Uterus (tissue), 4 donors: Measurements from ENCODE around the gene PRKG1. TPM values are rescaled to one million over a fixed set of nuclear protein-coding genes. Genes with fewer than 3 reads are reported as not detected.
"Not testable (repeated sequence)": the region's sequence is repeated elsewhere in the genome, so short reads cannot be mapped to it uniquely, and the experiment has no call there.

ENCODE experiments used
- DNase-seq, 2 donors: peaks; one replicate each; pipeline ENCODE4 v3.0.0-alpha.2; 2019 to 2020
- H3K27ac ChIP-seq, 2 donors: fragments of 200-600 bp; sonication (generic); 1 replicate in 1 of 2; 2 replicates in 1 of 2; pipeline ENCODE4 v1.5.1; 2016 to 2018
- H3K27me3 ChIP-seq, 2 donors: fragments of 200-600 bp; sonication (generic); one replicate each; pipeline ENCODE4 v1.5.1; 2018 to 2019; ENCODE audit warnings: control low read depth in 1 of 2
- H3K36me3 ChIP-seq, 2 donors: fragments of 200-600 bp; sonication (generic); one replicate each; pipeline ENCODE4 v1.5.1; 2019; ENCODE audit warnings: control low read depth in 1 of 2
- H3K4me1 ChIP-seq, 2 donors: fragments of 200-600 bp; sonication (generic); one replicate each; pipeline ENCODE4 v1.5.1; 2018 to 2019; ENCODE audit warnings: control low read depth in 1 of 2
- H3K4me3 ChIP-seq, 2 donors: fragments of 200-600 bp; sonication (generic); 1 replicate in 1 of 2; 2 replicates in 1 of 2; pipeline ENCODE4 v1.5.1; 2018 to 2019; ENCODE audit warnings: mild to moderate bottlenecking in 1 of 2
- H3K9me3 ChIP-seq, 2 donors: fragments of 200-600 bp; sonication (generic); one replicate each; pipeline ENCODE4 v1.5.1; 2019; ENCODE audit warnings: control low read depth in 1 of 2
- POLR2A ChIP-seq, 2 donors: fragments of 450-650 bp; IDR thresholded peaks; one replicate each; pipeline ENCODE4 v1.6.1; 2016; ENCODE audit warnings: antibody characterized with exemption in 2 of 2, mild to moderate bottlenecking in 1 of 2, moderate library complexity in 1 of 2
- intact Hi-C: fragments of 100-400 bp; cut with DNase I; formaldehyde crosslinking; loops from one replicate; pipeline ENCODE4 v1.15.1; 2023; ENCODE audit warnings: low total_unique reads
- total RNA-seq, 4 donors: library from RNA; depleted of rRNA in 3 of 4; stranded (reverse); fragments of >200 nt in 3 of 4; gene quantifications; one replicate each; pipeline versions ENCODE4 v1.1.0 to v1.2.4, GENCODE V29; 2014 to 2023
- TF ChIP-seq, protein P1 (sequence below), 4 experiments: fragments of 200-600 bp in 2 of 4; fragments of 450-650 bp in 2 of 4; sonication (generic) in 2 of 4; IDR thresholded peaks; one replicate each; pipeline ENCODE4 v1.5.1; 2016 to 2019; ENCODE audit warnings: antibody characterized with exemption in 4 of 4, mild to moderate bottlenecking in 2 of 4, moderate library complexity in 1 of 4
- donor health status: DM: yes; HTN: yes; CAD: no.

Gene PRKG1
- total RNA-seq, 4 donors from 2014 or later: 32.4 to 136 (median 69.6) TPM

DNA sequence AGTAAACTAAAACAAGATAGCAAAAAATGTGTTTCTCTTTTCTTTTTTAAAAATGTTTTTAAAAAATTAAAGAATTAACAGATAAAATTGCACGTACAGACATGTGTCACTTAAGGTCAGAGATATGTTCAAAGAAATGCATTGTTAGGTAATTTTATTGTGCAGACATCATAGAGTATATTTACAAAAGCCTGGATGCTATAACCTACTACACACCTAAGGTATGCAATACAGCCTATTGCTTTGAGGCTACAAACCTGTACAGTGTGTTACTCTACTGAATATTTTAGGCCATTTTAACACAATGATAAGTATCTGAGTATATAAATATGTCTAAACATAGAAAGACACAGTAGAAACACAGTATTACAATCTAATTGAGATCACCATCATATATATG is 253.1 kb downstream of the PRKG1 start:
- DNase-seq: no peak
- no peak for TF ChIP-seq POLR2A (IDR thresholded peaks at IDR 0.05)
- TF ChIP-seq, protein P1, sequence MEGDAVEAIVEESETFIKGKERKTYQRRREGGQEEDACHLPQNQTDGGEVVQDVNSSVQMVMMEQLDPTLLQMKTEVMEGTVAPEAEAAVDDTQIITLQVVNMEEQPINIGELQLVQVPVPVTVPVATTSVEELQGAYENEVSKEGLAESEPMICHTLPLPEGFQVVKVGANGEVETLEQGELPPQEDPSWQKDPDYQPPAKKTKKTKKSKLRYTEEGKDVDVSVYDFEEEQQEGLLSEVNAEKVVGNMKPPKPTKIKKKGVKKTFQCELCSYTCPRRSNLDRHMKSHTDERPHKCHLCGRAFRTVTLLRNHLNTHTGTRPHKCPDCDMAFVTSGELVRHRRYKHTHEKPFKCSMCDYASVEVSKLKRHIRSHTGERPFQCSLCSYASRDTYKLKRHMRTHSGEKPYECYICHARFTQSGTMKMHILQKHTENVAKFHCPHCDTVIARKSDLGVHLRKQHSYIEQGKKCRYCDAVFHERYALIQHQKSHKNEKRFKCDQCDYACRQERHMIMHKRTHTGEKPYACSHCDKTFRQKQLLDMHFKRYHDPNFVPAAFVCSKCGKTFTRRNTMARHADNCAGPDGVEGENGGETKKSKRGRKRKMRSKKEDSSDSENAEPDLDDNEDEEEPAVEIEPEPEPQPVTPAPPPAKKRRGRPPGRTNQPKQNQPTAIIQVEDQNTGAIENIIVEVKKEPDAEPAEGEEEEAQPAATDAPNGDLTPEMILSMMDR (IDR thresholded peaks at IDR 0.05): no peak
- no peaks in the 10 kb centered on the region for H3K36me3 ChIP-seq
- H3K4me1 ChIP-seq: no peaks in the 10 kb centered on the region
- no peaks in the 10 kb centered on the region for H3K9me3 ChIP-seq
- intact Hi-C loops: no loop called here
- H3K27ac ChIP-seq: no peak overlapping the region
- no peak overlapping the region for H3K4me3 ChIP-seq
- H3K27me3 ChIP-seq: no peaks in the 10 kb centered on the region

DNA sequence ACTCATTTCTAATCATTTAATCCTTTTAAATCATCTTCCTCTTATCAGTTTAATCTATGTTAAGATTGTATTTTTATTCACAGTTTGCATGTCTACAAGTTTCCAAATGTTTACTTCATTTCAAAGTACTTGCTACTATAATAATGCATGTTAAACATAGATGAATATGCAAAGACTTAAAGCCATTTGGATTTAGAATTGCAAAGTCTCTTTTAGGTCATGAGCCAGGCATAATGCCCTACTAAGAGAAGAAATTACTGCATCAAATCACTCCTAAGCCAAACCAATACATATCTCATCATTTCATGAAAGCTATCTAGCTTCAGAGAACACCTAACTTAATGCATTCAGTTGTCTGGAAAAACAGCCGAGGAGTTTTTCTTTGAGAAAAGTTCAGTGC is 266.1 kb downstream of the PRKG1 start:
- Histone ChIP-seq H3K27me3 (no peaks in the 10 kb centered on the region), H3K9me3 (no peaks in the 10 kb centered on the region), H3K36me3 (no peaks in the 10 kb centered on the region), H3K27ac (no peak overlapping the region), H3K4me3 (no peak overlapping the region), H3K4me1 (no peaks in the 10 kb centered on the region)
- no peak for DNase-seq
- intact Hi-C loops: no loop called here
- TF ChIP-seq POLR2A (IDR thresholded peaks at IDR 0.05): no peak
- TF ChIP-seq, protein P1 (IDR thresholded peaks at IDR 0.05): no peak

DNA sequence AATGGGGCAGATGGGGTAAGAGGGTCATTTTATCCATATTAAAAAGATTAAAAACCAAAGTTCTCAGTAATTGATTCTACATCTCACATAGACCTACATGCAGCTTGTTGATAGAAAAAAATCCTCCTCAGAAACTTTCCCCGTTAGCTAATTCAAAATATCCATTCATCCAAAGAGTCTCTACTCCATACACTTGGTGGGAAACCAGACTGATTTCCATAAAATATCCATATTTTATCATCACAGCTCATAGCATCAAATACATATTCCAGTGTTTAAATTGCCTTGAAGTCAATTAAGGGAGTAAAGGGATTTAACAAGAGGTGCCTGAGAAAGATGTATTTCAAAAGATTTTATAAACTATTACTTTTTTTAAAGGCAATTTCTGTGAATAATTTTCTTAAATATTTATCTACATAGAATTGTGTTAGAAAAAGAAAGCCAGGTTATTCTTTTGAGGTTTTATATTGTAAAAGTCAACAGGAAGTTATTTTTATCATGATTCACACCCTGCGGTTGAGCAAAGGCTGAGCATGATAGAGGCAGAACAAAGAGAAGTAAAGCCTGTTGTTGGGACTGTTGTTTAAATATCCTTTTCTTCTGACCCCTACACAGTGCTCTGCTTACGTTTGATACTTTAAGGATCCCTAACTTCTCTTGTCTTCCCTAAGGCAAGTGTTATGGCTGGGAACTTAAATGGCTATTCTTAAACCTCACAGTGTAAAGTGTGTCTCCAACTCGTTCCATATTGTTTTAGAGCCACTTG is 266.7 kb downstream of the PRKG1 start:
- DNase-seq: no peak
- Histone ChIP-seq H3K4me1 (no peaks in the 10 kb centered on the region), H3K9me3 (no peaks in the 10 kb centered on the region), H3K27ac (no peak overlapping the region), H3K27me3 (no peaks in the 10 kb centered on the region), H3K4me3 (no peak overlapping the region), H3K36me3 (no peaks in the 10 kb centered on the region)
- intact Hi-C loops: no loop called here
- TF ChIP-seq, protein P1 (IDR thresholded peaks at IDR 0.05): no peak
- TF ChIP-seq POLR2A (IDR thresholded peaks at IDR 0.05): no peak

DNA sequence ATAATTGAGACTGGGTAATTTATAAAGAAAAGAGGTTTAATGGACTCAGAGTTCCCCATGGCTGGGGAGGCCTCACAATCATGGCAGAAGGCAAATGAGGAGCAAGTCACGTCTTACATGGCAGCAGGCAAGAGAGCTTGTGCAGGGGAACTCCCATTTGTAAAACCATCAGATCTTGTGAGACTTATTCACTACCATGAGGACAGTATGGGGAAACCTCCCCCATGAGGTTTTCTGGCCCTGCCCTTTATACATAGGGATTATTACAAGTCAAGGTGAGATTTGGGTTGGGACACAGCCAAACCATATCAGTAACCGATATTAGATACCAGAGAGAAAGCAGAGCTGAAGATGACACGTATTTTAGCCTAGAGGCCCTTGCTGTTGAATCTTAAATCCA is 267.5 kb downstream of the PRKG1 start:
- H3K4me1 ChIP-seq, DNase-seq, H3K27me3 ChIP-seq, H3K27ac ChIP-seq, H3K4me3 ChIP-seq, H3K36me3 ChIP-seq, intact Hi-C loops, H3K9me3 ChIP-seq: not testable (repeated sequence)

DNA sequence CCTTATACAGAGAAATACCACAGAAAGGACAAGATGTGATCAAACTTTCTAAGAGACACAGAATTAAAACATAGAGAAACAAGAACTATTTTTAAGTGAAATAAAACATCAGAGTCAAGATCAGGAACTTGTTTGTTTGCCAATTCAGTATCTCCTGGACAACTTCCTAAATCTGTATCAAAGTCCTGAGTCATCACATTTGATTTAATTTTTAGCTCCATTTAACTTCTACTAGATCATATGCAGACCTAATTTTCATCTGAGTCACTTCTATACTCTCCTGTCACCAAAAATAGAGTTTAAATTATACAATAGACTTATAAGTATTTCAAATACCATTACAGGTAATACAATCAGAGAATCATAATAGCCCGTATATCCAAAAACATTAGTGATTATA is 268.1 kb downstream of the PRKG1 start:
- TF ChIP-seq POLR2A (IDR thresholded peaks at IDR 0.05): no peak
- TF ChIP-seq, protein P1 (IDR thresholded peaks at IDR 0.05): no peak
- intact Hi-C loops: no loop called here
- Histone ChIP-seq H3K36me3 (no peaks in the 10 kb centered on the region), H3K9me3 (no peaks in the 10 kb centered on the region), H3K27ac (no peak overlapping the region), H3K27me3 (no peaks in the 10 kb centered on the region), H3K4me3 (no peak overlapping the region), H3K4me1 (no peaks in the 10 kb centered on the region)
- no peak for DNase-seq
